Liver (tissue), 9 donors: ENCODE data around the gene MEGF6. TPM values are rescaled to one million over a fixed set of nuclear protein-coding genes. Genes with fewer than 3 reads are reported as not detected.

Experiments used
- DNase-seq: peaks from one replicate; pipeline ENCODE4 v3.0.0-alpha.2; 2017; ENCODE audit warnings: low spot score
- H3K27ac ChIP-seq, 2 donors: one replicate each; pipeline ENCODE4 v1.7.0; 2013; ENCODE audit warnings: inconsistent platforms in 2 of 2, low read length in 2 of 2, control low read depth in 1 of 2, low read depth in 1 of 2, mild to moderate bottlenecking in 1 of 2
- H3K27me3 ChIP-seq, 4 donors: one replicate each; pipeline versions ENCODE4 v1.6.1 to v1.7.0; 2013; ENCODE audit warnings: low read length in 3 of 4, inconsistent platforms in 1 of 4, mild to moderate bottlenecking in 1 of 4, moderate library complexity in 1 of 4; ENCODE audit not compliant: control insufficient read depth in 4 of 4, insufficient read depth in 4 of 4
- H3K36me3 ChIP-seq, 4 donors: one replicate each; pipeline versions ENCODE4 v1.6.1 to v1.7.0; 2013; ENCODE audit warnings: low read length in 3 of 4, mild to moderate bottlenecking in 3 of 4, low read depth in 1 of 4, moderate library complexity in 1 of 4; ENCODE audit not compliant: control insufficient read depth in 4 of 4, insufficient read depth in 3 of 4
- H3K4me1 ChIP-seq, 4 donors: one replicate each; pipeline versions ENCODE4 v1.6.1 to v1.7.0; 2013; ENCODE audit warnings: low read length in 3 of 4, mild to moderate bottlenecking in 3 of 4, moderate library complexity in 1 of 4; ENCODE audit not compliant: control insufficient read depth in 4 of 4, insufficient read depth in 4 of 4
- H3K4me3 ChIP-seq, 3 donors: one replicate each; pipeline versions ENCODE4 v1.6.1 to v1.7.0; 2013; ENCODE audit warnings: low read length in 3 of 3, control low read depth in 1 of 3, low read depth in 1 of 3, mild to moderate bottlenecking in 1 of 3
- H3K9ac ChIP-seq, 2 donors: one replicate each; pipeline ENCODE4 v1.7.0; 2013; ENCODE audit warnings: low read length in 2 of 2, mild to moderate bottlenecking in 2 of 2, moderate library complexity in 2 of 2, control low read depth in 1 of 2, low read depth in 1 of 2
- H3K9me3 ChIP-seq, 4 donors: one replicate each; pipeline versions ENCODE4 v1.6.1 to v1.7.0; 2013; ENCODE audit warnings: low read length in 3 of 4; ENCODE audit not compliant: control insufficient read depth in 4 of 4
- ATF3 ChIP-seq: IDR thresholded peaks from 2 replicates; pipeline ENCODE4 v1.6.1; 2016; ENCODE audit warnings: antibody characterized with exemption
- CTCF ChIP-seq: fragments of 150-350 bp; IDR thresholded peaks from 2 replicates; pipeline ENCODE4 v1.5.1; 2017; ENCODE audit warnings: improper control_type of control experiment, low read depth, low read length; ENCODE audit not compliant: missing input control
- FOXA1 ChIP-seq: IDR thresholded peaks from 2 replicates; pipeline ENCODE4 v1.6.1; 2016; ENCODE audit warnings: antibody characterized with exemption
- FOXA2 ChIP-seq: IDR thresholded peaks from 2 replicates; pipeline ENCODE4 v1.6.1; 2016; ENCODE audit warnings: antibody characterized with exemption
- GABPA ChIP-seq, 2 donors: IDR thresholded peaks in 1 of 2; conservative IDR thresholded peaks in 1 of 2; 2 replicates each; pipeline ENCODE4 v1.6.1; 2016; ENCODE audit warnings: antibody characterized with exemption in 2 of 2, mild to moderate bottlenecking in 1 of 2, moderate library complexity in 1 of 2
- HNF4A ChIP-seq, 2 donors: conservative IDR thresholded peaks; 2 replicates each; pipeline ENCODE4 v1.6.1; 2016; ENCODE audit warnings: antibody characterized with exemption in 2 of 2, mild to moderate bottlenecking in 2 of 2
- JUND ChIP-seq, 2 donors: IDR thresholded peaks; 2 replicates each; pipeline ENCODE4 v1.6.1; 2016; ENCODE audit warnings: antibody characterized with exemption in 2 of 2
- NR2F2 ChIP-seq: IDR thresholded peaks from 2 replicates; pipeline ENCODE4 v1.6.1; 2016; ENCODE audit warnings: antibody characterized with exemption
- RAD21 ChIP-seq, 2 donors: IDR thresholded peaks; 2 replicates each; pipeline ENCODE4 v1.6.1; 2016; ENCODE audit warnings: antibody characterized with exemption in 2 of 2, mild to moderate bottlenecking in 2 of 2
- REST ChIP-seq: IDR thresholded peaks from 2 replicates; pipeline ENCODE4 v1.6.1; 2016; ENCODE audit warnings: antibody characterized with exemption, mild to moderate bottlenecking
- SP1 ChIP-seq: IDR thresholded peaks from 2 replicates; pipeline ENCODE4 v1.6.1; 2018; ENCODE audit warnings: antibody characterized with exemption, mild to moderate bottlenecking
- TAF1 ChIP-seq: conservative IDR thresholded peaks from 2 replicates; pipeline ENCODE4 v1.6.1; 2016; ENCODE audit warnings: antibody characterized with exemption, mild to moderate bottlenecking
- YY1 ChIP-seq: IDR thresholded peaks from 2 replicates; pipeline ENCODE4 v1.6.1; 2016; ENCODE audit warnings: antibody characterized with exemption, mild to moderate bottlenecking
- WGBS: extraction: QIAGEN DNeasy Blood & Tissue Kit; methylation state at CpG from one replicate; pipeline ENCODE4 v1.1.7; 2013; 5-methylcytosine and 5-hydroxymethylcytosine counted together
- polyA plus RNA-seq, 2 donors: library from polyadenylated mRNA; stranded (reverse) in 1 of 2; unstranded in 1 of 2; fragments of 200-250 nt in 1 of 2; fragments of >200 nt in 1 of 2; fragmentation: Nextera tagmentation in 1 of 2; extraction: Ambion mirVana in 1 of 2; gene quantifications; one replicate each; pipeline versions ENCODE4 v1.2.1 to v1.2.3, GENCODE V29; 2013 to 2015
- total RNA-seq, 2 donors: library from RNA; depleted of rRNA; stranded (reverse); fragments of >200 nt; gene quantifications; one replicate each; pipeline ENCODE4 v1.2.3, GENCODE V29; 2014
- TF ChIP-seq, protein P1 (sequence below): IDR thresholded peaks from 2 replicates; pipeline ENCODE4 v1.6.1; 2016; ENCODE audit warnings: antibody characterized with exemption
- TF ChIP-seq, protein P2 (sequence below): IDR thresholded peaks from 2 replicates; pipeline ENCODE4 v1.6.1; 2016; ENCODE audit warnings: antibody characterized with exemption
- donor health status: healthy.
- donor health status: healthy.
- donor health status: healthy.
- donor health status: healthy.
- donor health status: healthy.

The MEGF6 gene
- total and polyA plus RNA-seq, 4 donors = 1.3 to 11.0 (median 4.0) TPM

DNA sequence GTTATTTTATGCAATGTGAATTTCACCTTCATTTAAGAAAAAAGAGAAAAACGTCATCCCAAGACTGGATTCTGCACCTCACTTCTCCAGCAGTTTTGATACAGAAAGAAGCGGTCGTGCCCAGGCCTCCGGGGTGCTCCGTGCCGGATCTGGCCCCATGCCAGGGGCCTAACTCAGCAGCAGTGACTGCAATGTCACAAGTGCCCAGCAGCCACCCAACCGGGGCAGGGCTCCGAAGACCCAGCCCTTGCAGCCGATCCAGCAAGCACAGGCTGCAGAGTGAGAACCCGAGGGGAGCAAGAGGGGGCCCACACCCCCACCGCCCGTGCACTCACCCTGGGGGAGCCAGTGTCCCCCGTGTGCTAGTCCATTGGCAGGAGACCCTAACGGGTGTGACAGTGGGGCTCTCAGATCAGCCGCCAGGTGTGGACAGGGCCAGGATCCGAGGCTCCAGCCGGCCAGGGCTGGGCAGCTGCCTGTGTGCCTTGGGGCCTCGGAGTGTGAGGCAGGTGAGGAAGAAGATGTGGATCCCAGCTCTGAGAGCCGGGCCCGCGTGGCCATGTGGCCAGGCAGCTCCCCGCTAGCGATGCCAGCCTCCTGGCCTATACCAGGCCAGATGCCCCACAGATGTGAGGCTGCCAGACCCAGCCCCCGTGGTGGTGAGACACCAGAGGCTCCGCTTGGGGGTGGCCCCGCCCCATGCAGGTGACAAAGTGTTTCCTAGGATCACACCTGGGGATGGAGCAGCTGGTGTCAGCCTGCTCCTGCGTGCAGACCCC is 60.6 kb downstream of the MEGF6 start:
- Histone ChIP-seq H3K4me1 (no peaks in the 10 kb centered on the region), H3K9ac (no peak overlapping the region), H3K4me3 (no peak overlapping the region), H3K36me3 (no peaks in the 10 kb centered on the region), H3K9me3 (no peaks in the 10 kb centered on the region), H3K27ac (no peak overlapping the region), H3K27me3 (no peaks in the 10 kb centered on the region)
- TF ChIP-seq REST = no peak
- TF ChIP-seq RAD21 (IDR thresholded peaks at IDR 0.05) = no peak
- no peak for TF ChIP-seq CTCF
- TF ChIP-seq ATF3 = no peak
- no peak for TF ChIP-seq NR2F2
- TF ChIP-seq SP1 = no peak
- TF ChIP-seq, protein P1, sequence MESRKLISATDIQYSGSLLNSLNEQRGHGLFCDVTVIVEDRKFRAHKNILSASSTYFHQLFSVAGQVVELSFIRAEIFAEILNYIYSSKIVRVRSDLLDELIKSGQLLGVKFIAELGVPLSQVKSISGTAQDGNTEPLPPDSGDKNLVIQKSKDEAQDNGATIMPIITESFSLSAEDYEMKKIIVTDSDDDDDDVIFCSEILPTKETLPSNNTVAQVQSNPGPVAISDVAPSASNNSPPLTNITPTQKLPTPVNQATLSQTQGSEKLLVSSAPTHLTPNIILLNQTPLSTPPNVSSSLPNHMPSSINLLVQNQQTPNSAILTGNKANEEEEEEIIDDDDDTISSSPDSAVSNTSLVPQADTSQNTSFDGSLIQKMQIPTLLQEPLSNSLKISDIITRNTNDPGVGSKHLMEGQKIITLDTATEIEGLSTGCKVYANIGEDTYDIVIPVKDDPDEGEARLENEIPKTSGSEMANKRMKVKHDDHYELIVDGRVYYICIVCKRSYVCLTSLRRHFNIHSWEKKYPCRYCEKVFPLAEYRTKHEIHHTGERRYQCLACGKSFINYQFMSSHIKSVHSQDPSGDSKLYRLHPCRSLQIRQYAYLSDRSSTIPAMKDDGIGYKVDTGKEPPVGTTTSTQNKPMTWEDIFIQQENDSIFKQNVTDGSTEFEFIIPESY = no peak
- TF ChIP-seq, protein P2, sequence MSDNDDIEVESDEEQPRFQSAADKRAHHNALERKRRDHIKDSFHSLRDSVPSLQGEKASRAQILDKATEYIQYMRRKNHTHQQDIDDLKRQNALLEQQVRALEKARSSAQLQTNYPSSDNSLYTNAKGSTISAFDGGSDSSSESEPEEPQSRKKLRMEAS = no peak
- no peak for TF ChIP-seq JUND (IDR thresholded peaks at IDR 0.05)
- TF ChIP-seq FOXA2 = no peak
- TF ChIP-seq FOXA1 = no peak
- no peak for TF ChIP-seq YY1
- TF ChIP-seq GABPA (IDR thresholded peaks at IDR 0.05 in 1 of 2, conservative IDR thresholded peaks at IDR 0.05 in 1 of 2) = no peak
- TF ChIP-seq TAF1 = no peak
- DNase-seq = no peak
- 84% methylated on average over 27 of the region's 27 CpGs for WGBS

DNA sequence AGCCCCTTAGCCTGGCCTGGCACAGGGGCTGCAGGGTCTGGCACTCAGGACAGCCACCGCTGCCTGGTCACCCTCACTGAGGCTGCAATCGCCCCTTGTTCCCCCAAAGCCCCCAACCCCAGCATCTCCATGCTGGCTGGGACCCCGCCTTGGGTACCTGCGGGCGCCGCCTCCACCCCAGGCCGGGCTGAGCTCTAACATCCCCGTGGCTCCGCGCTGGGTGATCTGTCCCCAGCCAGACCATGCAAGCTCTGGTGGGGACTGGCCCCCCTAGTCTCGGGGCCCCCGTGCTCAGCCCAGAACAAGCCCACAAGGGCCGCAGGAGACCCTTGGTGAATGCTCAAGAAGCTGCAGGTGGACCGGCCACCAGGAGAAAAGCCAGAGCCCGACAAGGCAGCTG is 62.4 kb downstream of the MEGF6 start:
- Histone ChIP-seq H3K4me3 (no peak overlapping the region), H3K36me3 (no peaks in the 10 kb centered on the region), H3K9me3 (no peaks in the 10 kb centered on the region), H3K27me3 (peaks cover 0 to 3% (median 0%) of the 10 kb centered on the region in 4 donors), H3K27ac (no peak overlapping the region), H3K9ac (no peak overlapping the region), H3K4me1 (no peaks in the 10 kb centered on the region)
- WGBS = 82% methylated on average over 15 of the region's 15 CpGs
- DNase-seq = no peak
- TF ChIP-seq RAD21 (IDR thresholded peaks at IDR 0.05) = no peak
- no peak for TF ChIP-seq TAF1
- TF ChIP-seq NR2F2 = no peak
- no peak for TF ChIP-seq HNF4A (conservative IDR thresholded peaks at IDR 0.05)
- no peak for TF ChIP-seq GABPA (IDR thresholded peaks at IDR 0.05 in 1 of 2, conservative IDR thresholded peaks at IDR 0.05 in 1 of 2)
- TF ChIP-seq FOXA2 = no peak
- no peak for TF ChIP-seq JUND (IDR thresholded peaks at IDR 0.05)
- TF ChIP-seq REST = no peak
- TF ChIP-seq CTCF = no peak
- no peak for TF ChIP-seq SP1
- TF ChIP-seq ATF3 = no peak
- TF ChIP-seq YY1 = no peak
